OCI-LY3 (cell line): ENCODE measurements around the gene ZBTB18.
A peak's percentile ranks its signal among the peaks of the same experiment; 100 is the strongest.

ENCODE experiments used
- H2AFZ ChIP-seq: fragments of 200-600, 300-600 bp; shearing (Covaris generic); 2 replicates; pipeline ENCODE4 v1.6.0; 2014; ENCODE audit warnings: antibody characterized with exemption, low read depth, low read length
- H3K27ac ChIP-seq: fragments of 200-600, 300-600 bp; sonication (generic); 2 replicates; pipeline ENCODE4 v1.5.1; 2014; ENCODE audit warnings: mild to moderate bottlenecking, low read length, moderate library complexity, mixed read lengths
- H3K27me3 ChIP-seq: fragments of 200-600, 300-600 bp; sonication (generic); 2 replicates; pipeline ENCODE4 v1.6.1; 2014; ENCODE audit warnings: low read depth, low read length, mixed read lengths
- H3K36me3 ChIP-seq: fragments of 200-600, 300-600 bp; sonication (generic); replicated peaks from 2 replicates; pipeline ENCODE3; 2014; ENCODE audit warnings: low read depth, low read length, mixed read lengths
- H3K4me1 ChIP-seq: fragments of 300-600, 200-600 bp; sonication (generic); 2 replicates; pipeline ENCODE4 v1.6.1; 2014; ENCODE audit warnings: low read length, mixed read lengths
- H3K4me2 ChIP-seq: fragments of 200-600, 300-600 bp; sonication (generic); 2 replicates; pipeline ENCODE4 v1.6.1; 2014; ENCODE audit warnings: low read length, mixed read lengths
- H3K4me3 ChIP-seq: fragments of 300-600, 200-600 bp; sonication (generic); 2 replicates; pipeline ENCODE4 v1.5.1; 2014; ENCODE audit warnings: antibody characterized with exemption, mild to moderate bottlenecking, low read length, moderate library complexity
- H3K79me2 ChIP-seq: fragments of 300-600, 200-600 bp; shearing (Covaris generic); 2 replicates; pipeline ENCODE4 v1.6.1; 2014; ENCODE audit warnings: mild to moderate bottlenecking, low read length, mixed read lengths
- H3K9ac ChIP-seq: fragments of 300-600, 200-600 bp; shearing (Covaris generic); 2 replicates; pipeline ENCODE4 v1.6.0; 2014; ENCODE audit warnings: mild to moderate bottlenecking, low read length, moderate library complexity
- H3K9me3 ChIP-seq: fragments of 200-600, 300-600 bp; shearing (Covaris generic); 2 replicates; pipeline ENCODE4 v1.6.1; 2014; ENCODE audit warnings: low read length, mixed read lengths; ENCODE audit not compliant: insufficient read depth
- H4K20me1 ChIP-seq: fragments of 200-600, 300-600 bp; sonication (generic); 2 replicates; pipeline ENCODE4 v1.6.1; 2016; ENCODE audit warnings: low read length, mixed read lengths; ENCODE audit not compliant: insufficient read depth
- EZH2phosphoT487 ChIP-seq: fragments of 200-600 bp; shearing (Covaris generic); IDR thresholded peaks from 2 replicates; pipeline ENCODE4 v1.6.1; 2018; ENCODE audit warnings: antibody characterized with exemption, mixed run types, low read depth
- TF ChIP-seq, protein P1 (sequence below): fragments of 200-600, 300-600 bp; sonication (generic); IDR thresholded peaks from 2 replicates; pipeline ENCODE4 v1.5.1; 2014; ENCODE audit warnings: antibody characterized with exemption, low read length, low read depth

The ZBTB18 gene

DNA sequence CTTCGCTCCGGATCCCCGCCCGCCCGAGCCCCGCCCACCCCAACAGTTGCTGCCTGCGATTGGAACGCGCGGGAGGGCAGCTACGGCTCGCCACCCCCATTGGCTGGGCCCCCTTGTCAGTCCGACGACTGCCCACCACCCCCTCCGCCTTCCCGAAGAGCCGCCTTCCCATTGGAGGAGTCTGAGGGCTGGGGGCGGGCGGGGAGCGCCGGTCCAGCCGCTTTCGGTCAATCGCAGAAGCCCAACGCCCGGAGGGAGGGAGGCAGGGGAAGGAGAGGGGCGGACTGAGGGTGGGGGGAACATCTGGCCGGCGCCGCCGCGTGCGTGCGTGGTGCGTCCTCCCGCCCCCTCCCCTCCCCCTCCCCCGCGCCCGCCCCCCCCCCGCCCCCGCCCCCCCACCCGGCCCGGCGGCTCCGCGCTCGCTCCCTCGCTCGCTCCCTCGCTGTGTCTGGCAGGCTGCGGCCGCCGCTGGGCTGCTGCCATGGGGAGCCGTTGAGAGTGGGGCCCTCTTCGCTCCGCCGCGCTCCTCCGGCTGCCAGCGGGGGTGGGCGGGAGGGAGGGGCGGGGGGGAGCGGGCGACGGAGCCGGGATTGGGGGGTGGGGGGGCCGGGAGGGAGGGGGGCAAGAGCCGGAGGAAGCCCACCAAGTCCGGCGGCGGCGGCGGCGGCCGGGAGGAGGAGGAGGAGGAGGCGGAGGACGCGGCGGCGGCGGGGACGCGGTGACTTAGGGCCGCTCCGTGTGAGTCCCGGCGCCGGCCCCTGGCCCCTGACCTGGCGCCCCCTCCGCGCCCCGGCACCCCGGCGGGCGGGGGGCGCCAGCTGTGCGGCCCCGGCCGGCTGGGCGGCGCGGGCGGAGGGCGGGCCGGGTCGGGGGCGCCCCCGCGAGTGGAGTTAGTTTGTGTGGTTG is 2.6 kb upstream of the ZBTB18 start:
- Histone ChIP-seq H3K4me3 (peak overlapping the region; percentile 93), H2AFZ (no peak overlapping the region), H3K4me2 (no peak overlapping the region), H3K79me2 (peaks cover 41% of the 10 kb centered on the region), H3K27ac (no peak overlapping the region; the same call in 1 of the 2 replicates), H4K20me1 (peaks cover 39% of the 10 kb centered on the region), H3K9me3 (no peaks in the 10 kb centered on the region), H3K9ac (no peak overlapping the region), H3K36me3 (peaks cover 5% of the 10 kb centered on the region), H3K27me3 (peaks cover 20% of the 10 kb centered on the region), H3K4me1 (peaks cover 54% of the 10 kb centered on the region)
- TF ChIP-seq EZH2phosphoT487: no peak
- TF ChIP-seq, protein P1, sequence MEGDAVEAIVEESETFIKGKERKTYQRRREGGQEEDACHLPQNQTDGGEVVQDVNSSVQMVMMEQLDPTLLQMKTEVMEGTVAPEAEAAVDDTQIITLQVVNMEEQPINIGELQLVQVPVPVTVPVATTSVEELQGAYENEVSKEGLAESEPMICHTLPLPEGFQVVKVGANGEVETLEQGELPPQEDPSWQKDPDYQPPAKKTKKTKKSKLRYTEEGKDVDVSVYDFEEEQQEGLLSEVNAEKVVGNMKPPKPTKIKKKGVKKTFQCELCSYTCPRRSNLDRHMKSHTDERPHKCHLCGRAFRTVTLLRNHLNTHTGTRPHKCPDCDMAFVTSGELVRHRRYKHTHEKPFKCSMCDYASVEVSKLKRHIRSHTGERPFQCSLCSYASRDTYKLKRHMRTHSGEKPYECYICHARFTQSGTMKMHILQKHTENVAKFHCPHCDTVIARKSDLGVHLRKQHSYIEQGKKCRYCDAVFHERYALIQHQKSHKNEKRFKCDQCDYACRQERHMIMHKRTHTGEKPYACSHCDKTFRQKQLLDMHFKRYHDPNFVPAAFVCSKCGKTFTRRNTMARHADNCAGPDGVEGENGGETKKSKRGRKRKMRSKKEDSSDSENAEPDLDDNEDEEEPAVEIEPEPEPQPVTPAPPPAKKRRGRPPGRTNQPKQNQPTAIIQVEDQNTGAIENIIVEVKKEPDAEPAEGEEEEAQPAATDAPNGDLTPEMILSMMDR: no peak

DNA sequence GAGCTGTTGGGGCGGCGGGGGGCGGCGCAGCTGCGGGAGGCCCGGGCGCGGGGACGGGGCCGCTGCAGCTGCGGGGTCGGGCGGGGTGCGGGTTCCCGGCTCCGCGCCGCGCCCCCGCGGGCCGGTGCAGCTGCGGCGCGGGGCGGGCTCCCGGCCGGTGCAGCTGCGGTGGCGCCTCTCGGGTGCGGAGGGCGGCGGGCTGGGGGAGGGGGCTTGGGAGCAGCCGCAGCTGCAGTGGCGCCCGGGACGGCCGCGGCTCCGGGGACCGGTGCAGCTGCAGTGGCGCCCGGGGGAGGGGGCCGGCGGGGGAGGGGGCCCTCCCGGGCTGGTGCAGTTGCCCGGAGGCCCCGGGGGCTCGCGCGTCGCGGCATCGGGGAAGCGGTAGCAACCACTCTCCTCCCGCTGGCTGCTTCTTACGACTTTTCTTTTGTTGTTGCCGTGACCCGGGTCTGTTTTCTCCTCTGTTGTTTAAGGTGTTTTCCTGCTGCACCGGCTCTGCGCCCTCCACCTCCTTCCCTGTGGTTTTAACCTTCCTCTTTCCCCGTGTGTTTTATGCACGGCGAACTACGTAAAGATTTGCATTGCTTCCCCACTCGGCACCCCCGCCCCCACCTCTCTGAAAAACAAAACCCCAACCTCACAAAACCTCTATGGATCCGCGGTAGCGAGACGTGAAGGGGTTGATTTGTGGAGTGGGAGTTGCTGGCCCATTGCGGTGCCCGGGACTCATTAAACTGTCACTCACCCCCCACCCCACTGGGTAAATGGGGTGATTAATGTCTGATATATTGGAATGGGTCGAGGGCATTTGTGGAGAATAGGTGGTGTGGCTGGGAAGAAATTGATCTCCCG is 1.7 kb upstream of the ZBTB18 start:
- Histone ChIP-seq H3K36me3 (peaks cover 14% of the 10 kb centered on the region), H3K27ac (peak overlapping the region; percentile 79), H3K4me1 (peaks cover 54% of the 10 kb centered on the region), H3K27me3 (peaks cover 12% of the 10 kb centered on the region), H3K4me2 (peak overlapping the region; percentile 100), H3K9me3 (no peaks in the 10 kb centered on the region), H2AFZ (no peak overlapping the region), H3K9ac (peak overlapping the region; percentile 82), H3K79me2 (peaks cover 49% of the 10 kb centered on the region), H3K4me3 (peak overlapping the region; percentile 93), H4K20me1 (peaks cover 47% of the 10 kb centered on the region)
- TF ChIP-seq, protein P1: no peak

DNA sequence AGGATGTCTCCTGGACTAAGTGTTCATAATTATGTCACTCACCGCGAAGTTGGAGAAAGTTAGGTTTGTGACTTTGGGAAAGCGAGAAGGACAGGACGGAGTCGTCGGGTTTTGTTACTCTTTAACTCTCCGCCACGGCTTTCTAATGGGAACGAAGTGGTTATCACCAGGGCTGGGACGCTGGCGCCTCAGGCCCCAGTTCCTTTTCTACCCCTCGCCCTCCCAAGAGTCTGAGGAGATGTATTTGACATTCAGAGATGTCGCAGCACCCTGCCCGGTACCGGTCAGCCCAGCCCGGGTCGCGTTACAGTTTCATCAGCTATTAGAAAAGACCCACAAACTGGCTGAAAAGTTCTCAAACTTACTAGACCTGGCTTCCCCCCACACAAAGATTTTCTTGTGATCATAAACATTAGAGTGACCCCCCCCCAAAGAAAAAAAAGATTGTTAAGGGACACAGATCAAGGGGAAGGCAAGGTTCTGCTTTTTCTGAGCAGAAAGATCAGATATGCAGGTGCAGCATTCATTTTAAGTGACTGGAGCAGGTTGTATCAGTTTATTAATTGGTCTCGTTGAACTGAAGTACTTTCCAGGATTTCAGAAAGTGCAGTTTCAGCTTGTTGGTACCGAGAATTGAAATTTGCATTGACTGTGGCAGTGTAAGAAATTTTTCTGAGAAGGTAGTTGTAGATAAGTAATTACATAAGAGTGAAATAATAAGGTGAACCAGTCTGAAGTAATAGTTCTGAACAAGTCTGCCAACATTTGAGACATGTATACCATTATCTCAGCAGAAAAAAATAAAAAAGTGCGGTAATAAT is 859 bp upstream of the ZBTB18 start:
- H3K9ac ChIP-seq: peak overlapping the region; percentile 82
- H2AFZ ChIP-seq: no peak overlapping the region
- H4K20me1 ChIP-seq: peaks cover 54% of the 10 kb centered on the region
- H3K4me2 ChIP-seq: peak overlapping the region; percentile 100
- H3K27ac ChIP-seq: peak overlapping the region; percentile 79
- TF ChIP-seq EZH2phosphoT487: no peak
- TF ChIP-seq, protein P1: no peak
- peak overlapping the region; percentile 93 for H3K4me3 ChIP-seq
- peaks cover 49% of the 10 kb centered on the region for H3K79me2 ChIP-seq
- H3K27me3 ChIP-seq: peaks cover 7% of the 10 kb centered on the region
- no peaks in the 10 kb centered on the region for H3K9me3 ChIP-seq
- peaks cover 21% of the 10 kb centered on the region for H3K36me3 ChIP-seq
- peaks cover 51% of the 10 kb centered on the region for H3K4me1 ChIP-seq
